T-helper 2 cell (primary cell): ENCODE data around the gene RHOC.

ENCODE experiments used
- DNase-seq, 5 experiments: peaks; one replicate each; pipeline versions ENCODE4 v3.0.0 to v3.0.0-alpha.2; 2012 to 2022

Gene RHOC

GRCh38 chr1:112717263-112717873 is 10.4 kb upstream of the RHOC start:
- no peak for DNase-seq

- peak; percentile 48 to 72 (median 70) for DNase-seq
Observed at GRCh38 chr1:112716133-112716720, 9.3 kb upstream of the RHOC start.

DNA sequence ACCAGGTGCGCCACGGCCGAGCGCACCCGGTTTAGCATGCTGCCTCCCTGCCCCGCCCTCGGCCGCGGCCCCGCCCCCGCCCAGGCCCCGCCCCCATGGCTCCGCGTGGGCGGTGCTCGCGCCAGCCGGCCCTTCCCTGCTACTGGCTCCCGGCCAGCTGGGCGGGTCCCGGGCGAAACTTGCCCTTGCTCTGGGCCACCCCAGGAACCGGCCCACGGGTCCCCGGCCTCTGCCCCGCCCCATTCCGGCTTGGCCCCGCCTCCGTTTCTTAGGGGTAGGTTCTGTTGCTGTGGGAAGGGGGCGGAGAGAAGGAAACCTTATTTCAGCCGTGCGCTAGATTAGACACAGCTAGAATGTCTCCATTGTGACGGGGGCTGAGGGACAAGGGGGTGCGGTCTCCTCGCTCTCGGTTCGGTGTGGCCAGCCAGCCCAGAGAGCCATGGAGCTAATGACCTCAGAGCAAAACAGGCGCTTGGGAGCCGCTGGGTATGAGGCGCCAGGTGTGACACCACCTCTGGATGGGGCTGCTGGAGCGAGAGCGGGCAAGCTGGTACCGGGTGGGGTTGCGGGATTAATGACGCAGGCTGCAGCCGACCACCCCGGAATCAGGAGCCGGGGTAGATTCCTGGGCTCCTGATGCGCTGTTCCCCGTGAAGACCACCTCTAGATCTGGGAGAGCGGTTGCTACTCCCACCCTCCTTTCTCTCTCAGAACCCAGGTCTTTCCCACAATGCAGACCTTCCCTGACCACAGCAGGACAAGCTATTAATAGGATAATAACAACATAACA is 8.5 kb upstream of the RHOC start, which contains the start of gene PPM1J:
Gene PPM1J, minus strand, starts transcription at position 69 of the 790 bp plus-strand sequence. Its CDS starts 31 bp downstream, at position 38.
- DNase-seq: peak; percentile 91 to 96 (median 94)

DNA sequence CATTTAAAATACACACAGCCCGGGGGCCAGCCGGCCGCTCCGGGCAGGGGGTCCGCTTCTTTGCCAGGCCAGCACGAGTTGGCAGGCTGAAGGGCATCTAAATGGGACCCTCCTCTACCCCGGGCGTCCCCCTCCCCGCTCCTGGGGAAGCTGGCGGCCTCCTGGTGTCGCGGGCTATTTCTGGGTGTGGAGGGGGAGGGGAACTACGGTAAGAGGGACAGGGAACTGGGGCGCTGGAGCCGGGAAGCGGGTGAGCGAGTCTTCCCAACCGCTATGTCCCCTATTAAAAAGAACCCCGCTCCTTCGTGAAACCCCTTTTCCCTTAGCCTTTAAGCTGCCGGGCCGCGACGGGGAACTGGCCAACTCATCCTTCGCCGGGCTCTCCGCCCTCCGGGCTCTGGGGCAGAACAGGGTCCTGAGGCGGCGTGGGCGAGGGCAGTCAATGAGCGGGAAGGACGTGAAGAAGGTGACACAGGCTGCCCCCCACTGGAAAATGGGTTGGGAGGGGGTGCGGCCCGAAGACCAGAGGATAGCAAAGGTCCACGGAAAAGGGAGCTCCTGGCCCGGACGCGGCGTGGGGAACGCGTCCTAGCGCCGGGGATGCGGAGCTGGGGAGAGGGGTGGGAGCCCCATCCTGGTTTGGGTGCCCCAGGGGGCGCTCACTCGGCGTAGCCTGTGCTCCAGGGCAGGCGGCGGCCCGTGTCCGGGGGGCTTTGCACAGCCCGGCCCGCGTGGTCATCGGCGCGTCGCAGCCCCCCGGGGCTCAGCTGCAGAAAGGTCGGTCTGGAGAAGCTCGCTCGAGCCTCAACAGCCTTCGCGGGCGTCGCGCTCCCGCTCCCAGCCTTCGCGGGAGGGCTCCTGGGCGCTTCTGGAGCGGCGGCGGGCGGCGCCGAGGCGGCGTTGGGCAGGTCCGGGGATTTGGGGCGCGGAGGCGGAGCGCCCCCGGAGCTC is 7.7 kb upstream of the RHOC start:
- DNase-seq: no peak

DNA sequence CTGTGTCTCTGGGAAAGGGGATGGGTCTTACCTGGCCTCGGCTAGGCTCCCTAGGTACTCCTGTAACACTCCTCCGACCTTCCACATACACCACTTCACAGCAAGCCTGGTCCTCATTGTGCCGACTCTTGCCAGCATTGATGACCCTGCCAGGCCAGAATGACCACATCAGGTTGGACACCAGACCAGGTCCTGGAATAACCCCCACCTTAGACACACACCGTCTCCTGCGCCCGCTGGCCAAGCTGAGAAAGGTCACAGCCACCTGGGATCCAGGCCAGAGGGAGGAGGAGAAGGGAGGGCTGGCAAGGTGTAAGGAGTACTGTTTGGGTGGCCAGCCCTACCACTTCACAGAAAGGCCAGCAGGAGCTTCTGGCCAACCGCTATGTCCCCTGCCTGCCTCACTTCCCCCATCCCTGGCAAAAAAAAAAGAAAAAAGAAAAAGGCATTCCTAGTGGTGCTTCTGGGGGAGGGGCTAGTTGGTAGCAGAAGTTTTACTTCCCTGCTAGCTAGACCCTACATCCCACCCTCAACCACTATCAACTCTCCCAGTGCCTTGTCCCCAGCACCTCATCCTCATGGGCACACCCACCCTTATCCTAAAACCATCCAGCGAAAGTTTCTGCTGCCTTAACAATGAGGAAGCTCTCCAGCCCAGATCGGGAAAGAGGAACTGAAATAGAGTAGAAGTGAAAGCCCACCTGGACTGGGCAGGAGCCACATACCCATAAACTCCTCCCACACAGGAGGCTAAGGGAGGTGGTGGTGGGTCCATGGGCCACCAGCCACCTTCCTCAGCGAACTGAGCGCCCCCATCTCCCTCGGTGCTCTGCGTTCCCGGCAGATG is 6.8 kb upstream of the RHOC start:
- no peak for DNase-seq

DNA sequence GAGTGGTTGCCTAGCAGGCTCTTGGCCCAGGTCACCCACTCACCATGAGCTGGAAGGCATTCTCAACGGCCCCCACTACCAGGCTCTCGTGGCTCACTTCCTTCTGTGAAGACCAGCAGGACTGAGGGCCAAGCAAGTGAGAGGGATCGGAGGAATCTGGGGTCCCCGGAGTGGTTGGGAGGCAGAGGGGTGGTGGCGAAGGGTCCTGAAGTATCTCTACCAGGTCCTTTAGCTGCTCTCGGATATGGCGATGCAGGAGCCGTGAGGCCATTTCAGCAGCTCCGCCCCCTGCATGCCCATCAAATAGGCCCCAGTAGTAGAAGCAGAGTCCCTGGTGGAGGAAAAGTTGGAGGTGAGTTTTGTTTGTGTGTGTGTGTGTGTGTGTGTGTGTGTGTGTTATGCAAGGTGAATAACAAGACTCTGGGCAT is 5.8 kb upstream of the RHOC start:
- no peak for DNase-seq

GRCh38 chr1:112712191-112712590 is 5.3 kb upstream of the RHOC start:
- DNase-seq: no peak

GRCh38 chr1:112711670-112712069 is 4.7 kb upstream of the RHOC start:
- DNase-seq: no peak

DNA sequence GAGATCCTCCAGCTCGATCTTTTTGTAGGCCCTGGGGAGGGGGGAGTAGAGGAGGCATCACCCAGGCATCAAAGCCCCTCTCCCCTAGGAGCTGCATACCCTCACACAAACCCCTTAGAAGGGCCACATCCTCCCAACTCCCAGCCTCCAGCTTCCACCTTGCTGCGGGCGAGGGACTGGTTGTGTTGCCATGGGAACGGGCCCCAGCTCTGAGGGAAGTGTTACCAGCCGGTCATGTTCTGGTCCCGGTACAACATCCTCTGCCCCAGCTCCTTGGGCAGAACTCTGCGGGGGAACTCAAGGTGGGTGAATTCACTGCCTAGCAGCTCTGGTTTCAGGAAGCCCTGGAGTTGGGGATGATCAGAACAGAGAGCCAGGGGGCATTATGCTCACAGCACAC is 4.1 kb upstream of the RHOC start:
- no peak for DNase-seq

GRCh38 chr1:112710586-112710985 is 3.7 kb upstream of the RHOC start:
- no peak for DNase-seq

DNA sequence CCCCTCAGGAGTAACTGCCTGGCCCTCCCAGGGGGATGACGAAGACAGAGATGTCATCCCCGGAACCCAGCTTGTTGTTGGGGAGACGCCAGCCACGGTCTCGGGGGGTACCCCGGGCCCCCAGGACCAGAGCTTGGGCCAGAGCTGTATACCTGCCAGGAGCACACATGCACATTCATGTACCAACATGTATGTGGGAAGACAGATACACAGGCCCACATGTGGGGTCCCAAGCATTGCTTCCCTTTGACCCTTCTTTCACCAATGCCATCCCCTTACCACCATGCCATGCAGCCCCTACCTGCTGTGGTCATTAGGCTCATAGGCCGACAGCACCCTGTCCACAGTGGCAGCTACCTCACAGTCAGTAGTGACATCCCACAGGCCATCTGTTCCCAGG is 3.2 kb upstream of the RHOC start:
- DNase-seq: no peak

GRCh38 chr1:112708489-112708888 is 1.6 kb upstream of the RHOC start:
- no peak for DNase-seq

GRCh38 chr1:112708002-112708448 is 1.1 kb upstream of the RHOC start:
- DNase-seq: no peak

GRCh38 chr1:112707221-112708001 is 484 bp upstream of the RHOC start:
- peak in 4 of 5 experiments; percentile 42 to 67 (median 46) for DNase-seq

GRCh38 chr1:112704934-112705627 is 1.8 kb downstream of the RHOC start:
- peak in 2 of 5 experiments; percentile 48 to 92 for DNase-seq

DNA sequence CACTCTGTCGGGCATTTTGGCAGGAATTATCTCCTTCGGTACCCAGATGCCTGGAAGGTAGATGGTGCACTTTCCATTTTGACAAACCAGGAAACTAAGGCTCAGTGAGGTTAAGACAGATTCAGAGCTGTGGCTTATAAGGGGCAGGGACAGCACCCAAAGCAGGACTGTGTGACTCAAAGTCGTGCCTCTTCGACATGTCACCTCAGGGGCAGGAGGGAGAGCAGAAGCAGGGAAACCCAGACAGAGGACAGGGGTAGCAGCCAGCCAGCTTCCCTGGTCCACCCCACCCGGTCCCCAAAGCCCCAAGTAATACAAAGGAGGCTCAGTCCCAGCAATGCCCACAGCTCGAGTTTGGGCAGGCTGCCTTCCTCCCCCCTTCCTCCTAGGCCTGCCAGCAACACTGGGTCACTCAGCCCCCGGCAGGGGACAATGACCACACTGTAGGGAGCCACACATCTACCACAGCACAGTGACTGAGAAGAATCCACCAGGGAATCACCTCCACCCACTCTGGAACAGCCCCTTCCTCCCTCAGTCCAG is 2.5 kb downstream of the RHOC start:
- DNase-seq: peak in 1 of 5 experiments; percentile 47

DNA sequence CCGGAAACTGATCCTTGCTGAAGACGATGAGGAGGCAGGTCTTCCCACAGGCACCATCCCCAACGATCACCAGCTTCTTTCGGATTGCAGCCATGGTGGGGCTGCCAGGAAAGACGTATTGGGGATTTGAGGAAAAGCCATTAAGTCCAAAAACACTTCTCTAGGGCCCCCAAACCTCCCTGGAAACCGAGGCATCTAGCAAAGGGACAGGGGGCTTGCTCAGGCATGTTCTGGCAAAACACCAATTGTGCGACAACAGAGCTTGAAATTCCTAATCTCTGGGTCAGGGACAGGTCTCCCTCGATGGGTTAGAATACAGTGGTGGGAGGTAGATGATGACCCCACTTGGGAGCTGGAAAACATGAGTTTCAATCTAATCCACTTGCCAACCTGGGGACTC is 3.2 kb downstream of the RHOC start:
- no peak for DNase-seq

GRCh38 chr1:112702420-112703261 is 4.3 kb downstream of the RHOC start:
- DNase-seq: no peak

DNA sequence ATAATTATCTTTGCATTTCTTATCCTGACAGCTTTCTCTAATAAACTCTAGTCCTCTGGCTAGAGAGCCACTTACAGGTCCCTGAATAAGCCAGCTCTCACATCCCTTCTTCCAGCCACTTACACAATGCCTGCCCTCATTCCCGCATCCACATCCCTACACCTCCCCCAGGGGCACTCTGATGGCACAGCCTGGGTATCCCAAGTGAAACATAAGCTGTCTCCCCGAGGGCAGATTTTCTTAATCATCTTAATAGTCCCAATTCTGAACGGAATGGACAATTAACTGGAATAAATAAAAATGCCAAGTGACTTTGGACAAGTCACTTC is 4.9 kb downstream of the RHOC start:
- DNase-seq: no peak
